HCT116 (cell line): Measurements from ENCODE around the gene MAPKAP1. TPM values are rescaled to one million over a fixed set of nuclear protein-coding genes. Genes with fewer than 3 reads are reported as not detected.

Source experiments
- ATAC-seq: fragments of 200-7000 bp; cut with Tn5 transposase; 2 replicates; pipeline ENCODE4 v1.9.1; 2020; ENCODE audit warnings: mild to moderate bottlenecking, moderate library complexity
- BruUV-seq: library from RNA; stranded (reverse); fragments of 400-500 nt; replicated peaks from 2 replicates; lab custom pipeline; 2021; lab: Mats Ljungman, UMichigan
- CTCF ChIA-PET: fragments of 300-600 bp; sonication (Branson Sonifier 250); formaldehyde crosslinking; loops from one replicate; lab custom pipeline; 2021; ENCODE audit warnings: antibody characterized with exemption; lab: Charles Lee
- POLR2A ChIA-PET: fragments of 300-600, 350-600 bp; sonication (Branson Sonifier 250); formaldehyde crosslinking; loops from one replicate; lab custom pipeline; 2021; ENCODE audit warnings: antibody characterized with exemption; lab: Charles Lee
- RAD21 ChIA-PET, 2 experiments: fragments of 300-600 bp; sonication (Branson Sonifier 250); formaldehyde crosslinking; loops; one replicate each; lab custom pipeline; 2023; ENCODE audit warnings: low total read pairs in 2 of 2; ENCODE audit not compliant: uncharacterized antibody in 2 of 2, unreplicated experiment in 2 of 2, low non-redundant PET in 1 of 2; lab: Charles Lee
- DNase-seq: peaks from one replicate; pipeline ENCODE4 v3.0.0-alpha.2; 2010; ENCODE audit warnings: low read depth, low spot score
- H2AFZ ChIP-seq: fragments of 200-600 bp; shearing (Covaris generic), sonication (generic); 2 replicates; pipeline ENCODE4 v1.6.1; 2017; ENCODE audit warnings: low read depth, mixed run types, mixed read lengths, antibody characterized with exemption, low read length; ENCODE audit not compliant: poor library complexity, severe bottlenecking
- H3K27ac ChIP-seq: 2 replicates; pipeline ENCODE4 v1.5.1; 2012; ENCODE audit warnings: low read depth, low read length
- H3K27me3 ChIP-seq: fragments of 200-600 bp; sonication (generic); 2 replicates; pipeline ENCODE4 v1.6.1; 2016; ENCODE audit warnings: mixed run types, low read length, mixed read lengths; ENCODE audit not compliant: insufficient read depth
- H3K36me3 ChIP-seq, 2 experiments: fragments of 200-500 bp in 1 of 2; fragments of 200-600 bp in 1 of 2; sonication (Bioruptor generic) in 1 of 2; sonication (generic) in 1 of 2; 2 replicates each; pipeline versions ENCODE4 v1.5.1 to v1.6.1; 2014 to 2016; ENCODE audit warnings: low read length in 2 of 2, inconsistent platforms in 1 of 2, mixed read lengths in 1 of 2, mixed run types in 1 of 2; ENCODE audit not compliant: insufficient read depth in 2 of 2, control insufficient read depth in 1 of 2
- H3K4me1 ChIP-seq, 2 experiments: fragments of 200-600 bp in 1 of 2; sonication (generic) in 1 of 2; 2 replicates each; pipeline versions ENCODE4 v1.5.1 to v1.6.1; 2012 to 2017; ENCODE audit warnings: low read length in 2 of 2, inconsistent platforms in 1 of 2, mild to moderate bottlenecking in 1 of 2, mixed read lengths in 1 of 2, mixed run types in 1 of 2, moderate library complexity in 1 of 2; ENCODE audit not compliant: insufficient read depth in 2 of 2, control insufficient read depth in 1 of 2
- H3K4me2 ChIP-seq: fragments of 200-600 bp; sonication (generic); 2 replicates; pipeline ENCODE4 v1.6.1; 2017; ENCODE audit warnings: mixed run types, low read length, mixed read lengths
- H3K4me3 ChIP-seq, 2 experiments: fragments of 200-600 bp in 1 of 2; sonication (generic) in 1 of 2; replicated peaks in 1 of 2; 2 replicates each; pipeline ENCODE4 v1.5.1; 2011 to 2016; ENCODE audit warnings: low read length in 2 of 2, control low read depth in 1 of 2, low read depth in 1 of 2, mild to moderate bottlenecking in 1 of 2, mixed read lengths in 1 of 2, mixed run types in 1 of 2
- H3K79me2 ChIP-seq: fragments of 200-600 bp; sonication (generic); 2 replicates; pipeline ENCODE4 v1.6.1; 2017; ENCODE audit warnings: mild to moderate bottlenecking, mixed run types, low read length, moderate library complexity, mixed read lengths; ENCODE audit not compliant: insufficient read depth
- H3K9ac ChIP-seq: fragments of 200-600 bp; sonication (generic); 2 replicates; pipeline ENCODE4 v1.6.1; 2016; ENCODE audit warnings: low read length, mixed read lengths
- H3K9me2 ChIP-seq: fragments of 200-600 bp; sonication (generic), shearing (Covaris generic); 2 replicates; pipeline ENCODE4 v1.6.1; 2017; ENCODE audit warnings: mixed run types, mild to moderate bottlenecking, moderate library complexity; ENCODE audit not compliant: insufficient read depth
- H3K9me3 ChIP-seq, 2 experiments: fragments of 200-500 bp in 1 of 2; fragments of 200-600 bp in 1 of 2; sonication (Bioruptor generic) in 1 of 2; sonication (generic) in 1 of 2; 2 replicates each; pipeline ENCODE4 v1.6.1; 2014 to 2017; ENCODE audit warnings: low read length in 2 of 2, mixed read lengths in 2 of 2, inconsistent platforms in 1 of 2, low read depth in 1 of 2, mild to moderate bottlenecking in 1 of 2, mixed run types in 1 of 2, moderate library complexity in 1 of 2; ENCODE audit not compliant: control insufficient read depth in 1 of 2, insufficient read depth in 1 of 2
- H4K20me1 ChIP-seq: fragments of 200-600 bp; sonication (generic), shearing (Covaris generic); 2 replicates; pipeline ENCODE4 v1.6.1; 2017; ENCODE audit warnings: mixed run types, mild to moderate bottlenecking, moderate library complexity; ENCODE audit not compliant: insufficient read depth
- CBX3 ChIP-seq: IDR thresholded peaks from 2 replicates; pipeline ENCODE4 v1.6.1; 2012; ENCODE audit warnings: low read depth
- CEBPB ChIP-seq: IDR thresholded peaks from 2 replicates; pipeline ENCODE4 v1.6.1; 2012; ENCODE audit warnings: low read depth
- ELF1 ChIP-seq: IDR thresholded peaks from 2 replicates; pipeline ENCODE4 v1.6.1; 2012; ENCODE audit warnings: low read depth, borderline replicate concordance
- EZH2 ChIP-seq: fragments of 200-600 bp; sonication (generic); IDR thresholded peaks from 2 replicates; pipeline ENCODE4 v1.6.1; 2017; ENCODE audit warnings: antibody characterized with exemption, mixed run types
- EZH2phosphoT487 ChIP-seq: fragments of 200-600 bp; IDR thresholded peaks from 2 replicates; pipeline ENCODE4 v1.6.1; 2018; ENCODE audit warnings: antibody characterized with exemption, borderline replicate concordance
- FOSL1 ChIP-seq: IDR thresholded peaks from 2 replicates; pipeline ENCODE4 v1.6.1; 2012; ENCODE audit warnings: low read depth
- JUND ChIP-seq: IDR thresholded peaks from 2 replicates; pipeline ENCODE4 v1.6.1; 2012
- MAX ChIP-seq: IDR thresholded peaks from 2 replicates; pipeline ENCODE4 v1.6.1; 2012
- POLR2A ChIP-seq: IDR thresholded peaks from 2 replicates; pipeline ENCODE4 v1.7.0; 2011; ENCODE audit warnings: borderline replicate concordance; ENCODE audit not compliant: insufficient read depth, insufficient read length; ENCODE audit errors: extremely low read depth
- RAD21 ChIP-seq: IDR thresholded peaks from 2 replicates; pipeline ENCODE4 v1.6.1; 2012; ENCODE audit warnings: low read depth, mild to moderate bottlenecking
- SIN3A ChIP-seq: IDR thresholded peaks from 2 replicates; pipeline ENCODE4 v1.6.1; 2012; ENCODE audit warnings: low read depth
- SRF ChIP-seq: IDR thresholded peaks from 2 replicates; pipeline ENCODE4 v1.6.1; 2012; ENCODE audit warnings: low read depth
- TCF7L2 ChIP-seq: IDR thresholded peaks from 2 replicates; pipeline ENCODE4 v1.7.0; 2011; ENCODE audit warnings: borderline replicate concordance, inconsistent platforms; ENCODE audit not compliant: insufficient read depth, insufficient read length; ENCODE audit errors: extremely low read depth
- YY1 ChIP-seq: IDR thresholded peaks from 2 replicates; pipeline ENCODE4 v1.6.1; 2011; ENCODE audit warnings: low read length, low read depth, moderate library complexity, mild to moderate bottlenecking; ENCODE audit not compliant: insufficient replicate concordance; ENCODE audit errors: extremely low read depth
- ZFX ChIP-seq: fragments of 450-650 bp; IDR thresholded peaks from 2 replicates; pipeline ENCODE4 v1.6.1; 2017
- ZNF274 ChIP-seq: fragments of 200-500 bp; sonication (Bioruptor generic); IDR thresholded peaks from 2 replicates; pipeline ENCODE4 v1.6.1; 2014; ENCODE audit warnings: mild to moderate bottlenecking, low read depth, low read length, inconsistent platforms
- intact Hi-C: fragments of 100-400 bp; cut with micrococcal nuclease; formaldehyde crosslinking; loops from 2 replicates; pipeline ENCODE4 v1.10.0; 2022
- total RNA-seq: library from RNA; stranded (reverse); gene quantifications from one replicate; pipeline ENCODE4 v1.2.1, GENCODE V29; 2021; ENCODE audit not compliant: unreplicated experiment
- TF ChIP-seq, protein P1 (sequence below): IDR thresholded peaks from 2 replicates; pipeline ENCODE4 v1.6.1; 2012; ENCODE audit warnings: low read depth
- TF ChIP-seq, protein P2 (sequence below): IDR thresholded peaks from 2 replicates; pipeline ENCODE4 v1.6.1; 2011; ENCODE audit warnings: mild to moderate bottlenecking, low read length, moderate library complexity; ENCODE audit not compliant: insufficient replicate concordance; ENCODE audit errors: extremely low read depth

MAPKAP1 gene
- total RNA-seq, 1 experiment from 2014 or later, result 72.5 TPM

DNA sequence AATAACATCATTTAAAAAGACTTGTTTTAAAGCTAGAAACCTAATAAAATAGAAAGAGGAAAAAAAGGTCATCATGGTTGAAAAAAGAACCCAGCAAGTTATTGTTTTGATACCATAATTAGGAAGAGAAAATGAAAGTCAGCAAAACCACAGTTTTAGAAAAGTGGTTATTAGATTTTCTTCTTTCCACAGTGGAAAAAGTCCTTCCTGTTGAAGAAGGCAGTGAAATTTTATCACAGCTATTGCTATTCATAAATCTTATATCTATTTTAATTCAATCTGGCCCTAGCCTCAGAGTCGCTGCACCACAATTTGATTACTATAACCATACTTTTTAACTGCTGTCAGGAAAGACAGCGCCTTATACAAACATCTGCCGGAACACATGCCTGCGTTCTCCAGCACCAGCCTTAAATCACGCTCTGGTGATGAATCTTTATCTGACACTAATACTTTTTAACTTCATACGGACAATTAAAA is 60.3 kb downstream of the MAPKAP1 start:
- TF ChIP-seq EZH2phosphoT487 (no peak), YY1 (no peak), ZFX (no peak), TCF7L2 (no peak), ZNF274 (no peak), JUND (no peak), CEBPB (no peak)
- ChIA-PET CTCF (no interaction called here), POLR2A (no interaction called here), RAD21 (no interaction called here)
- no peaks in the 10 kb centered on the region for H3K9me3 ChIP-seq
- no peak overlapping the region for H3K4me3 ChIP-seq
- H3K9me2 ChIP-seq, result no peaks in the 10 kb centered on the region
- no peak overlapping the region for H3K9ac ChIP-seq
- DNase-seq (no peak), ATAC-seq (no peak)
- no peaks in the 10 kb centered on the region for H4K20me1 ChIP-seq
- H3K79me2 ChIP-seq, result peaks cover 37% of the 10 kb centered on the region
- H3K27ac ChIP-seq, result no peak overlapping the region
- no peak overlapping the region for H3K4me2 ChIP-seq
- H3K27me3 ChIP-seq, result no peaks in the 10 kb centered on the region
- no TSS peak for BruUV-seq
- intact Hi-C loops, result no loop called here
- no peak overlapping the region for H2AFZ ChIP-seq
- H3K4me1 ChIP-seq, result peaks cover 18 to 35% of the 10 kb centered on the region in 2 experiments
- no peaks in the 10 kb centered on the region for H3K36me3 ChIP-seq

- POLR2A ChIA-PET, result no interaction called here
Measured at GRCh38 chr9:125646217-125646616, 60.8 kb downstream of the MAPKAP1 start.

More at GRCh38 chr9:125646217-125646616, 60.8 kb downstream of the MAPKAP1 start:
- H3K27ac ChIP-seq, result no peak overlapping the region
- no peaks in the 10 kb centered on the region for H3K27me3 ChIP-seq
- CTCF ChIA-PET, result no interaction called here
- BruUV-seq, result no TSS peak
- no peaks in the 10 kb centered on the region for H3K36me3 ChIP-seq
- TF ChIP-seq MAX, result no peak
- TF ChIP-seq CBX3, result no peak
- TF ChIP-seq, protein P1, sequence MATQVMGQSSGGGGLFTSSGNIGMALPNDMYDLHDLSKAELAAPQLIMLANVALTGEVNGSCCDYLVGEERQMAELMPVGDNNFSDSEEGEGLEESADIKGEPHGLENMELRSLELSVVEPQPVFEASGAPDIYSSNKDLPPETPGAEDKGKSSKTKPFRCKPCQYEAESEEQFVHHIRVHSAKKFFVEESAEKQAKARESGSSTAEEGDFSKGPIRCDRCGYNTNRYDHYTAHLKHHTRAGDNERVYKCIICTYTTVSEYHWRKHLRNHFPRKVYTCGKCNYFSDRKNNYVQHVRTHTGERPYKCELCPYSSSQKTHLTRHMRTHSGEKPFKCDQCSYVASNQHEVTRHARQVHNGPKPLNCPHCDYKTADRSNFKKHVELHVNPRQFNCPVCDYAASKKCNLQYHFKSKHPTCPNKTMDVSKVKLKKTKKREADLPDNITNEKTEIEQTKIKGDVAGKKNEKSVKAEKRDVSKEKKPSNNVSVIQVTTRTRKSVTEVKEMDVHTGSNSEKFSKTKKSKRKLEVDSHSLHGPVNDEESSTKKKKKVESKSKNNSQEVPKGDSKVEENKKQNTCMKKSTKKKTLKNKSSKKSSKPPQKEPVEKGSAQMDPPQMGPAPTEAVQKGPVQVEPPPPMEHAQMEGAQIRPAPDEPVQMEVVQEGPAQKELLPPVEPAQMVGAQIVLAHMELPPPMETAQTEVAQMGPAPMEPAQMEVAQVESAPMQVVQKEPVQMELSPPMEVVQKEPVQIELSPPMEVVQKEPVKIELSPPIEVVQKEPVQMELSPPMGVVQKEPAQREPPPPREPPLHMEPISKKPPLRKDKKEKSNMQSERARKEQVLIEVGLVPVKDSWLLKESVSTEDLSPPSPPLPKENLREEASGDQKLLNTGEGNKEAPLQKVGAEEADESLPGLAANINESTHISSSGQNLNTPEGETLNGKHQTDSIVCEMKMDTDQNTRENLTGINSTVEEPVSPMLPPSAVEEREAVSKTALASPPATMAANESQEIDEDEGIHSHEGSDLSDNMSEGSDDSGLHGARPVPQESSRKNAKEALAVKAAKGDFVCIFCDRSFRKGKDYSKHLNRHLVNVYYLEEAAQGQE, result no peak
- TF ChIP-seq SRF, result no peak
- no peak for TF ChIP-seq JUND
- TF ChIP-seq FOSL1, result no peak
- TF ChIP-seq, protein P2, sequence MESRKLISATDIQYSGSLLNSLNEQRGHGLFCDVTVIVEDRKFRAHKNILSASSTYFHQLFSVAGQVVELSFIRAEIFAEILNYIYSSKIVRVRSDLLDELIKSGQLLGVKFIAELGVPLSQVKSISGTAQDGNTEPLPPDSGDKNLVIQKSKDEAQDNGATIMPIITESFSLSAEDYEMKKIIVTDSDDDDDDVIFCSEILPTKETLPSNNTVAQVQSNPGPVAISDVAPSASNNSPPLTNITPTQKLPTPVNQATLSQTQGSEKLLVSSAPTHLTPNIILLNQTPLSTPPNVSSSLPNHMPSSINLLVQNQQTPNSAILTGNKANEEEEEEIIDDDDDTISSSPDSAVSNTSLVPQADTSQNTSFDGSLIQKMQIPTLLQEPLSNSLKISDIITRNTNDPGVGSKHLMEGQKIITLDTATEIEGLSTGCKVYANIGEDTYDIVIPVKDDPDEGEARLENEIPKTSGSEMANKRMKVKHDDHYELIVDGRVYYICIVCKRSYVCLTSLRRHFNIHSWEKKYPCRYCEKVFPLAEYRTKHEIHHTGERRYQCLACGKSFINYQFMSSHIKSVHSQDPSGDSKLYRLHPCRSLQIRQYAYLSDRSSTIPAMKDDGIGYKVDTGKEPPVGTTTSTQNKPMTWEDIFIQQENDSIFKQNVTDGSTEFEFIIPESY, result no peak
- no peak for TF ChIP-seq EZH2
- no peak for TF ChIP-seq SIN3A
- no peak for TF ChIP-seq ELF1
- TF ChIP-seq POLR2A, result no peak
- no peak for TF ChIP-seq TCF7L2
- TF ChIP-seq RAD21, result no peak
- H3K9me2 ChIP-seq, result no peaks in the 10 kb centered on the region
- peaks cover 18 to 32% of the 10 kb centered on the region in 2 experiments for H3K4me1 ChIP-seq
- no peaks in the 10 kb centered on the region for H3K9me3 ChIP-seq
- ATAC-seq (no peak), DNase-seq (no peak)
- no peak overlapping the region for H3K9ac ChIP-seq
- peaks cover 40% of the 10 kb centered on the region for H3K79me2 ChIP-seq
- H3K4me2 ChIP-seq, result no peak overlapping the region
- H2AFZ ChIP-seq, result no peak overlapping the region
- H3K4me3 ChIP-seq, result no peak overlapping the region
- H4K20me1 ChIP-seq, result no peaks in the 10 kb centered on the region
- intact Hi-C loops, result no loop called here
- RAD21 ChIA-PET, result no interaction called here
